Kidney (tissue), 14 donors: ENCODE data around the gene CLC. TPM values are rescaled to one million over a fixed set of nuclear protein-coding genes. Genes with fewer than 3 reads are reported as not detected.

Source experiments
- DNase-seq, 5 donors: peaks; one replicate each; pipeline ENCODE4 v3.0.0-alpha.2; 2013 to 2020
- FAIRE-seq: peaks from 2 replicates; lab custom pipeline; 2012; peaks lifted over from hg19 to GRCh38; lab: Jason Lieb, UNC
- H3K27ac ChIP-seq, 2 donors: one replicate each; pipeline ENCODE4 v1.7.0; 2013; ENCODE audit warnings: low read depth in 2 of 2, low read length in 2 of 2, inconsistent platforms in 1 of 2
- H3K27me3 ChIP-seq: one replicate; pipeline ENCODE4 v1.7.1; 2013; ENCODE audit warnings: low read length, inconsistent platforms; ENCODE audit not compliant: control insufficient read depth, insufficient read depth
- H3K36me3 ChIP-seq, 3 donors: one replicate each; pipeline versions ENCODE4 v1.7.0 to v1.7.1; 2013; ENCODE audit warnings: low read length in 3 of 3, control low read depth in 1 of 3, inconsistent platforms in 1 of 3; ENCODE audit not compliant: insufficient read depth in 3 of 3, control insufficient read depth in 2 of 3
- H3K4me1 ChIP-seq, 3 donors: one replicate each; pipeline versions ENCODE4 v1.7.0 to v1.7.1; 2013; ENCODE audit warnings: low read length in 3 of 3, inconsistent platforms in 1 of 3, low read depth in 1 of 3; ENCODE audit not compliant: control insufficient read depth in 2 of 3, insufficient read depth in 2 of 3
- H3K4me3 ChIP-seq, 3 donors: one replicate each; pipeline versions ENCODE4 v1.7.0 to v1.8.1; 2013; ENCODE audit warnings: low read length in 3 of 3, control low read depth in 1 of 3, inconsistent platforms in 1 of 3
- H3K9ac ChIP-seq, 3 donors: one replicate each; pipeline versions ENCODE4 v1.7.0 to v1.7.1; 2013; ENCODE audit warnings: low read length in 3 of 3, control low read depth in 1 of 3, inconsistent platforms in 1 of 3
- H3K9me3 ChIP-seq, 3 donors: one replicate each; pipeline versions ENCODE4 v1.7.0 to v1.7.1; 2013; ENCODE audit warnings: low read length in 3 of 3, control low read depth in 1 of 3, inconsistent platforms in 1 of 3; ENCODE audit not compliant: control insufficient read depth in 2 of 3, insufficient read depth in 1 of 3
- intact Hi-C: fragments of 100-400 bp; cut with DNase I; formaldehyde crosslinking; loops from one replicate; pipeline ENCODE4 v1.11.1; 2022
- polyA plus RNA-seq: library from polyadenylated mRNA; stranded (reverse); fragments of 350-450 nt; fragmentation: Illumina TruSeq; extraction: RNeasy Lipid Tissue Mini Kit (QIAGEN cat#74804); gene quantifications from one replicate; pipeline ENCODE4 v1.2.3, GENCODE V29; 2014; ENCODE audit warnings: low read depth, low replicate concordance; ENCODE audit not compliant: insufficient read depth
- total RNA-seq: library from RNA; stranded (reverse); fragmentation: NEBNext Ultra II Directional; extraction: Animal tissue kit (Norgen Biotek cat#: 25700); gene quantifications from one replicate; pipeline ENCODE4 v1.2.1, GENCODE V29; 2021
- TF ChIP-seq, protein P1 (sequence below): IDR thresholded peaks from 3 replicates; pipeline ENCODE4 v1.5.1; 2012; ENCODE audit warnings: mild to moderate bottlenecking, moderate library complexity, borderline replicate concordance; ENCODE audit not compliant: insufficient read depth; ENCODE audit errors: extremely low read depth
- donor health status: control.
- donor health status: control.
- donor health status: control.
- donor health status: control.
- donor health status: control.
- donor health status: DM: yes; HTN: yes; CAD: no.
- donor health status: Normal renal cell carcinoma (clear cell type).

CLC gene
- total and polyA plus RNA-seq, 2 donors from 2014 or later: not detected

DNA sequence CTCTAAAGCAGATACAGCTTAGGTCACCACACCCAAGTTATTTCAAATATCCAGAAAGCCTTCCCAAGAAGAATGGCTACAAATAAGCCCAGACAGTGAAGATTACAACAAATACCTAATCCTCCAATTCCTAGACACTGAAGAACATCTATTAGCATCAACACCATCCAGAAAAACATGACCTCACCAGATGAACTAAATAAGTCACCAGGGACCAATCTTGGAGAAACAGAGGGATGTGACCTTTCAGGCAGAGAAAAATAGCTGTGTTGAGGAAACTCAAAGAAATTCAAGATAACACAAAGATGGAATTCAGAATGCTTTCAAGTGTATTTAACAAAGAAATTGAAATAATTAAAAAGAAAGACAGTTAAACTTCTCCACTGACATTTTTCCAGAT is 15.0 kb upstream of the CLC start:
- H3K36me3 ChIP-seq: no peaks in the 10 kb centered on the region
- no peak overlapping the region for H3K27ac ChIP-seq
- no peak overlapping the region for H3K9ac ChIP-seq
- no peaks in the 10 kb centered on the region for H3K4me1 ChIP-seq
- no peak for FAIRE-seq
- intact Hi-C loops: no loop called here
- TF ChIP-seq, protein P1, sequence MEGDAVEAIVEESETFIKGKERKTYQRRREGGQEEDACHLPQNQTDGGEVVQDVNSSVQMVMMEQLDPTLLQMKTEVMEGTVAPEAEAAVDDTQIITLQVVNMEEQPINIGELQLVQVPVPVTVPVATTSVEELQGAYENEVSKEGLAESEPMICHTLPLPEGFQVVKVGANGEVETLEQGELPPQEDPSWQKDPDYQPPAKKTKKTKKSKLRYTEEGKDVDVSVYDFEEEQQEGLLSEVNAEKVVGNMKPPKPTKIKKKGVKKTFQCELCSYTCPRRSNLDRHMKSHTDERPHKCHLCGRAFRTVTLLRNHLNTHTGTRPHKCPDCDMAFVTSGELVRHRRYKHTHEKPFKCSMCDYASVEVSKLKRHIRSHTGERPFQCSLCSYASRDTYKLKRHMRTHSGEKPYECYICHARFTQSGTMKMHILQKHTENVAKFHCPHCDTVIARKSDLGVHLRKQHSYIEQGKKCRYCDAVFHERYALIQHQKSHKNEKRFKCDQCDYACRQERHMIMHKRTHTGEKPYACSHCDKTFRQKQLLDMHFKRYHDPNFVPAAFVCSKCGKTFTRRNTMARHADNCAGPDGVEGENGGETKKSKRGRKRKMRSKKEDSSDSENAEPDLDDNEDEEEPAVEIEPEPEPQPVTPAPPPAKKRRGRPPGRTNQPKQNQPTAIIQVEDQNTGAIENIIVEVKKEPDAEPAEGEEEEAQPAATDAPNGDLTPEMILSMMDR: no peak
- no peaks in the 10 kb centered on the region for H3K27me3 ChIP-seq
- no peak for DNase-seq
- no peaks in the 10 kb centered on the region for H3K9me3 ChIP-seq
- H3K4me3 ChIP-seq: no peak overlapping the region

DNA sequence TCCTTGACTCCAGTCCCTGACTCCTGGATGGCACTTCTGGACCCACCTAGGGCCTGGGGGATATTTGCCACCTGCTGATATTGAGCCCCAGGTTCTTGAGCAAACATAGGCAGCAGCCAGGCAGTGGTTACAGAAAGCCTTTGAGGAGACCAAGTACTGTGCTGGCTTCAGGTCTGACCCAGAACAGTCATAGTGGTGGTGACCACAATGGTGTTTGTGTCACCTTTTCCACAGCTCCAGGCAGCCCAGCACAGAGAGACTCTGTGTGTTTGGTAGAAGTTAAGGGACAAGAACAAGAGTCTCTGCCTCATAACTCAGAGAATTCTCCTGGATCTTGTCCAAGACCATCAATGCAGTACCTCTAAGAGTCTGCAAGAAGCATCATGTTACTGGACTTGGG is 14.6 kb upstream of the CLC start:
- DNase-seq (no peak), FAIRE-seq (no peak)
- Histone ChIP-seq H3K27me3 (no peaks in the 10 kb centered on the region), H3K4me1 (no peaks in the 10 kb centered on the region), H3K36me3 (no peaks in the 10 kb centered on the region), H3K4me3 (no peak overlapping the region), H3K9ac (no peak overlapping the region), H3K9me3 (no peaks in the 10 kb centered on the region), H3K27ac (no peak overlapping the region)
- TF ChIP-seq, protein P1: no peak
- intact Hi-C loops: no loop called here

DNA sequence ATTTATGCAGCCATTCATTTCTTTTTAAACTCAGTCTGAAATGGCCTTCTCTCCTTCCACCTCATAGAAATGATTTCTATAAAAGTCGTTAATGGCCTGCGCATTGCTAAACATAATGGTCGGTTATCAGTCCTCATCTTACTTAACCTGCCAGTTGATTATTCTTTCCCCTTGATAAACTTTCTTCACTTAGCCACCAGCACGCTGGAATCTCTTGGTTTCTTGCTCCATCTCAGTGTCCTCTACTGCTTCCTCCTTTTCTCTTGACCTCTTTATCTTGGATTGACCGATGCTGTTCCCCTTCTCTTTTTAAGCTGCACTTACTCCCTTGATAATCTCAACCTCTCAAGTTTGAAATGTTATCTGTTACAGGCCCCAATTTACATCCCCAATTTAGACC is 12.2 kb upstream of the CLC start:
- DNase-seq (no peak), FAIRE-seq (no peak)
- Histone ChIP-seq H3K27ac (no peak overlapping the region), H3K27me3 (no peaks in the 10 kb centered on the region), H3K4me3 (no peak overlapping the region), H3K36me3 (no peaks in the 10 kb centered on the region), H3K9me3 (no peaks in the 10 kb centered on the region), H3K9ac (no peak overlapping the region), H3K4me1 (no peaks in the 10 kb centered on the region)
- intact Hi-C loops: no loop called here
- TF ChIP-seq, protein P1: no peak
